HEK293 (cell line): ENCODE measurements around the gene MOGAT3.
A peak's percentile ranks its signal among the peaks of the same experiment; 100 is the strongest.

Experiments
- CTCF ChIA-PET: fragments of 350-600 bp; formaldehyde crosslinking; extraction: SDS; loops from one replicate; lab custom pipeline; 2021; ENCODE audit warnings: antibody characterized with exemption; lab: Yijun Ruan, JAX
- POLR2A ChIA-PET: fragments of 300-600 bp; formaldehyde crosslinking; extraction: SDS; loops from one replicate; lab custom pipeline; 2020; ENCODE audit warnings: antibody characterized with exemption, inconsistent platforms; lab: Yijun Ruan, JAX
- H3K27ac ChIP-seq: fragments of 200-500 bp; sonication (Bioruptor generic); 2 replicates; pipeline ENCODE4 v1.5.1; 2014; ENCODE audit warnings: low read depth, low read length, control low read depth, inconsistent platforms; ENCODE audit errors: extremely low read depth
- H3K36me3 ChIP-seq, 2 experiments: fragments of 200-500 bp in 1 of 2; sonication (Bioruptor generic) in 1 of 2; 1 replicate in 1 of 2; 2 replicates in 1 of 2; pipeline ENCODE4 v1.5.1; 2014 to 2017; ENCODE audit warnings: inconsistent platforms in 2 of 2, low read length in 2 of 2; ENCODE audit not compliant: control insufficient read depth in 2 of 2, insufficient read depth in 1 of 2
- H3K4me1 ChIP-seq: fragments of 200-500 bp; sonication (Bioruptor generic); 2 replicates; pipeline ENCODE4 v1.5.1; 2014; ENCODE audit warnings: mild to moderate bottlenecking, low read length, inconsistent platforms; ENCODE audit not compliant: control insufficient read depth, insufficient read depth
- H3K4me3 ChIP-seq: 2 replicates; pipeline ENCODE4 v1.5.1; 2011; ENCODE audit warnings: low read depth, mild to moderate bottlenecking, control low read depth, low read length, moderate library complexity
- H3K9me3 ChIP-seq: fragments of 200-500 bp; sonication (Bioruptor generic); 2 replicates; pipeline ENCODE4 v1.5.1; 2014; ENCODE audit warnings: low read depth, low read length, inconsistent platforms; ENCODE audit not compliant: control insufficient read depth, insufficient read depth
- GLIS1 ChIP-seq: fragments of 450-650 bp; formaldehyde crosslinking; IDR thresholded peaks from 2 replicates; pipeline ENCODE4 v1.5.1; 2016; ENCODE audit warnings: missing biosample characterization, missing genetic modification characterization
- KLF16 ChIP-seq: fragments of 450-650 bp; formaldehyde crosslinking; IDR thresholded peaks from 2 replicates; pipeline ENCODE4 v1.5.1; 2017; ENCODE audit warnings: missing biosample characterization, missing genetic modification characterization
- KLF9 ChIP-seq: fragments of 450-650 bp; formaldehyde crosslinking; IDR thresholded peaks from 2 replicates; pipeline ENCODE4 v1.5.1; 2016; ENCODE audit warnings: missing biosample characterization, missing genetic modification characterization, low read depth
- OVOL3 ChIP-seq: fragments of 450-650 bp; formaldehyde crosslinking; IDR thresholded peaks from 2 replicates; pipeline ENCODE4 v1.5.1; 2016; ENCODE audit warnings: missing biosample characterization, missing genetic modification characterization
- PATZ1 ChIP-seq: fragments of 450-650 bp; formaldehyde crosslinking; IDR thresholded peaks from 2 replicates; pipeline ENCODE4 v1.5.1; 2016; ENCODE audit warnings: missing biosample characterization, missing genetic modification characterization
- PRDM6 ChIP-seq: fragments of 450-650 bp; formaldehyde crosslinking; IDR thresholded peaks from 2 replicates; pipeline ENCODE4 v1.5.1; 2017; ENCODE audit warnings: missing biosample characterization, missing genetic modification characterization
- REST ChIP-seq: fragments of 450-650 bp; formaldehyde crosslinking; IDR thresholded peaks from 2 replicates; pipeline ENCODE4 v1.5.1; 2016; ENCODE audit warnings: missing biosample characterization, missing genetic modification characterization
- SP3 ChIP-seq: fragments of 450-650 bp; formaldehyde crosslinking; IDR thresholded peaks from 2 replicates; pipeline ENCODE4 v1.5.1; 2016; ENCODE audit warnings: missing biosample characterization, missing genetic modification characterization
- TCF7L2 ChIP-seq: IDR thresholded peaks from 2 replicates; pipeline ENCODE4 v1.6.1; 2011; ENCODE audit warnings: low read depth, mild to moderate bottlenecking, inconsistent platforms, low read length, moderate library complexity, borderline replicate concordance
- ZBTB21 ChIP-seq: fragments of 450-650 bp; formaldehyde crosslinking; IDR thresholded peaks from 2 replicates; pipeline ENCODE4 v1.5.1; 2017; ENCODE audit warnings: missing biosample characterization, missing genetic modification characterization
- ZFP41 ChIP-seq: fragments of 450-650 bp; formaldehyde crosslinking; IDR thresholded peaks from 2 replicates; pipeline ENCODE4 v1.5.1; 2016; ENCODE audit warnings: missing biosample characterization, missing genetic modification characterization, borderline replicate concordance
- ZIC2 ChIP-seq: fragments of 450-650 bp; formaldehyde crosslinking; IDR thresholded peaks from 2 replicates; pipeline ENCODE4 v1.5.1; 2016; ENCODE audit warnings: missing biosample characterization, missing genetic modification characterization
- ZNF10 ChIP-seq: fragments of 450-650 bp; formaldehyde crosslinking; IDR thresholded peaks from 2 replicates; pipeline ENCODE4 v1.5.1; 2017; ENCODE audit warnings: missing biosample characterization, missing genetic modification characterization
- ZNF112 ChIP-seq: fragments of 450-650 bp; formaldehyde crosslinking; IDR thresholded peaks from 2 replicates; pipeline ENCODE4 v1.5.0; 2017; ENCODE audit warnings: missing biosample characterization, missing genetic modification characterization
- ZNF132 ChIP-seq: fragments of 450-650 bp; formaldehyde crosslinking; IDR thresholded peaks from 2 replicates; pipeline ENCODE4 v1.5.1; 2017; ENCODE audit warnings: missing biosample characterization, missing genetic modification characterization, borderline replicate concordance
- ZNF133 ChIP-seq: fragments of 450-650 bp; formaldehyde crosslinking; IDR thresholded peaks from 2 replicates; pipeline ENCODE4 v1.5.1; 2016; ENCODE audit warnings: missing biosample characterization, missing genetic modification characterization
- ZNF146 ChIP-seq: fragments of 450-650 bp; formaldehyde crosslinking; IDR thresholded peaks from 2 replicates; pipeline ENCODE4 v1.5.1; 2016; ENCODE audit warnings: missing biosample characterization, missing genetic modification characterization
- ZNF169 ChIP-seq: fragments of 450-650 bp; formaldehyde crosslinking; IDR thresholded peaks from 2 replicates; pipeline ENCODE4 v1.5.1; 2016; ENCODE audit warnings: missing biosample characterization, missing genetic modification characterization
- ZNF302 ChIP-seq: fragments of 450-650 bp; formaldehyde crosslinking; IDR thresholded peaks from 2 replicates; pipeline ENCODE4 v1.5.1; 2016; ENCODE audit warnings: missing biosample characterization, missing genetic modification characterization, low read depth
- ZNF341 ChIP-seq: fragments of 450-650 bp; formaldehyde crosslinking; IDR thresholded peaks from 2 replicates; pipeline ENCODE4; 2016; ENCODE audit warnings: low read depth, missing biosample characterization, missing genetic modification characterization
- ZNF37A ChIP-seq: fragments of 450-650 bp; IDR thresholded peaks from 2 replicates; pipeline ENCODE4 v1.5.1; 2018; ENCODE audit warnings: missing biosample characterization, missing genetic modification characterization
- ZNF513 ChIP-seq: fragments of 450-650 bp; IDR thresholded peaks from 2 replicates; pipeline ENCODE4 v1.5.1; 2018; ENCODE audit warnings: missing biosample characterization, missing genetic modification characterization
- ZNF560 ChIP-seq: fragments of 450-650 bp; formaldehyde crosslinking; IDR thresholded peaks from 2 replicates; pipeline ENCODE4 v1.5.1; 2017; ENCODE audit warnings: missing biosample characterization, missing genetic modification characterization, borderline replicate concordance
- ZNF610 ChIP-seq: fragments of 450-650 bp; formaldehyde crosslinking; IDR thresholded peaks from 2 replicates; pipeline ENCODE4 v1.5.1; 2016; ENCODE audit warnings: missing biosample characterization, missing genetic modification characterization, borderline replicate concordance
- ZNF626 ChIP-seq: fragments of 450-650 bp; sonication (Bioruptor Pico); formaldehyde crosslinking; IDR thresholded peaks from 2 replicates; pipeline ENCODE4 v1.5.1; 2018; ENCODE audit warnings: missing biosample characterization, missing genetic modification characterization, inconsistent platforms
- ZNF791 ChIP-seq: fragments of 450-650 bp; formaldehyde crosslinking; IDR thresholded peaks from 2 replicates; pipeline ENCODE4 v1.5.1; 2016; ENCODE audit warnings: missing biosample characterization, missing genetic modification characterization
- ZNF843 ChIP-seq: fragments of 450-650 bp; formaldehyde crosslinking; IDR thresholded peaks from 2 replicates; pipeline ENCODE4 v1.5.1; 2016; ENCODE audit warnings: missing biosample characterization, missing genetic modification characterization

Gene MOGAT3

GRCh38 chr7:101155303-101155702 lies 45.5 kb downstream of the MOGAT3 start:
- peak overlapping the region; percentile 80 for H3K4me3 ChIP-seq
- POLR2A ChIA-PET = no interaction called here
- peaks cover 3 to 17% of the 10 kb centered on the region in 2 experiments; a peak in 2 of 3 replicates for H3K36me3 ChIP-seq
- TF ChIP-seq ZIC2 (tag by site-specific recombination) (0 out of 2 replicates have a peak, but pooled peaks have one; percentile 36), GLIS1 (tag by site-specific recombination) (0 out of 2 replicates have a peak, but pooled peaks have one; percentile 22), ZNF112 (tag by site-specific recombination) (no peak)
- H3K9me3 ChIP-seq = no peaks in the 10 kb centered on the region
- peak overlapping the region; percentile 41; the same call in 1 of the 2 replicates for H3K27ac ChIP-seq
- CTCF ChIA-PET = interaction anchor here (1.7 to 8.6 kb wide), 3 partner anchors 11 to 58 kb away, joined by 3 to 84 read pairs (median 16); no protein-coding TSS in a partner anchor
- peaks cover 5% of the 10 kb centered on the region; the same call in 1 of the 2 replicates for H3K4me1 ChIP-seq

GRCh38 chr7:101154693-101155102 lies 46.1 kb downstream of the MOGAT3 start:
- ChIA-PET CTCF (interaction anchor here (0.7 to 8.6 kb wide), 3 partner anchors 11 to 123 kb away, joined by 3 to 84 read pairs (median 6); no protein-coding TSS in a partner anchor), POLR2A (no interaction called here)
- H3K4me3 ChIP-seq = peak overlapping the region; percentile 80
- peaks cover 1 to 14% of the 10 kb centered on the region in 2 experiments; a peak in 2 of 3 replicates for H3K36me3 ChIP-seq
- H3K4me1 ChIP-seq = peaks cover 5% of the 10 kb centered on the region; the same call in 1 of the 2 replicates
- H3K27ac ChIP-seq = peak overlapping the region; percentile 41; the same call in 1 of the 2 replicates
- no peaks in the 10 kb centered on the region for H3K9me3 ChIP-seq
- no peak for TF ChIP-seq ZNF302 (tag by site-specific recombination)
- no peak for TF ChIP-seq ZNF146
- no peak for TF ChIP-seq PRDM6 (tag by site-specific recombination)
- no peak for TF ChIP-seq ZNF626
- TF ChIP-seq ZNF513 = no peak
- TF ChIP-seq ZNF560 = no peak
- TF ChIP-seq ZNF10 (tag by site-specific recombination) = no peak
- TF ChIP-seq ZIC2 (tag by site-specific recombination) = 0 out of 2 replicates have a peak, but pooled peaks have one; percentile 15
- no peak for TF ChIP-seq ZNF169
- TF ChIP-seq ZNF610 = no peak
- TF ChIP-seq ZNF791 (tag by site-specific recombination) = no peak
- no peak for TF ChIP-seq OVOL3 (tag by site-specific recombination)
- 0 out of 2 replicates have a peak, but pooled peaks have one; percentile 7 for TF ChIP-seq ZBTB21 (tag by site-specific recombination)
- TF ChIP-seq KLF9 = peak; percentile 7; the same call in 1 of the 2 replicates
- no peak for TF ChIP-seq ZFP41 (tag by site-specific recombination)
- no peak for TF ChIP-seq ZNF843
- no peak for TF ChIP-seq REST (tag by site-specific recombination)
- no peak for TF ChIP-seq ZNF133 (tag by site-specific recombination)
- TF ChIP-seq TCF7L2 = no peak
- TF ChIP-seq ZNF132 (tag by site-specific recombination) = no peak
- peak; percentile 8; the same call in 1 of the 2 replicates for TF ChIP-seq ZNF341
- TF ChIP-seq ZNF37A (tag by site-specific recombination) = no peak
- TF ChIP-seq KLF16 (tag by site-specific recombination) = no peak
- 0 out of 2 replicates have a peak, but pooled peaks have one; percentile 63 for TF ChIP-seq PATZ1
- no peak for TF ChIP-seq SP3 (tag by site-specific recombination)
